Type B pancreatic cell (in vitro differentiated cells): ENCODE data around the gene CYP19A1. TPM values are rescaled to one million over a fixed set of nuclear protein-coding genes. Genes with fewer than 3 reads are reported as not detected.

Source experiments
- DNase-seq: peaks from one replicate; pipeline ENCODE4 v3.0.0; 2021; ENCODE audit warnings: mixed read lengths; ENCODE audit not compliant: unreplicated experiment; ENCODE audit errors: extremely low spot score
- H3K27ac Mint-ChIP-seq: 2 replicates; pipeline ENCODE4 v1.8.0; 2021; ENCODE audit warnings: mild to moderate bottlenecking, mixed read lengths
- H3K27me3 Mint-ChIP-seq: 2 replicates; pipeline ENCODE4 v1.8.0; 2021; ENCODE audit warnings: mixed read lengths
- H3K36me3 Mint-ChIP-seq: 2 replicates; pipeline ENCODE4 v1.8.0; 2021; ENCODE audit warnings: mixed read lengths
- H3K4me1 Mint-ChIP-seq: one replicate; pipeline ENCODE4 v1.8.0; 2021; ENCODE audit warnings: mixed read lengths; ENCODE audit not compliant: unreplicated experiment
- H3K4me3 Mint-ChIP-seq: 2 replicates; pipeline ENCODE4 v1.8.0; 2021; ENCODE audit warnings: mild to moderate bottlenecking, mixed read lengths
- H3K9me3 Mint-ChIP-seq: 2 replicates; pipeline ENCODE4 v1.8.0; 2021; ENCODE audit warnings: mixed read lengths
- CTCF ChIP-seq: fragments of 200-600 bp; sonication (generic); conservative IDR thresholded peaks from 2 replicates; pipeline ENCODE4 v1.5.0; 2021; ENCODE audit warnings: antibody characterized with exemption, mild to moderate bottlenecking
- total RNA-seq: library from RNA; stranded (reverse); gene quantifications from 2 replicates; pipeline ENCODE4 v1.2.1, GENCODE V29; 2021; ENCODE audit warnings: low replicate concordance

CYP19A1 gene
- total RNA-seq, 1 donor from 2014 or later: 1.3 TPM

- no peak for DNase-seq
- no peak for TF ChIP-seq CTCF
- H3K4me3 Mint-ChIP-seq: no peak overlapping the region
- H3K36me3 Mint-ChIP-seq: no peaks in the 10 kb centered on the region
- no peak overlapping the region for H3K27ac Mint-ChIP-seq
- peaks cover 25% of the 10 kb centered on the region for H3K27me3 Mint-ChIP-seq
- H3K4me1 Mint-ChIP-seq: no peaks in the 10 kb centered on the region
- no peaks in the 10 kb centered on the region for H3K9me3 Mint-ChIP-seq
These were observed 61.3 kb downstream of the CYP19A1 start for GRCh38 chr15:51277101-51277500.

- Mint-ChIP-seq H3K4me1 (no peaks in the 10 kb centered on the region), H3K4me3 (no peak overlapping the region), H3K27me3 (peaks cover 25% of the 10 kb centered on the region), H3K36me3 (no peaks in the 10 kb centered on the region), H3K27ac (no peak overlapping the region), H3K9me3 (no peaks in the 10 kb centered on the region)
- DNase-seq: no peak
- no peak for TF ChIP-seq CTCF
These were observed 63.4 kb downstream of the CYP19A1 start for GRCh38 chr15:51274956-51275355.

- H3K4me1 Mint-ChIP-seq: peaks cover 5% of the 10 kb centered on the region
- H3K36me3 Mint-ChIP-seq: no peaks in the 10 kb centered on the region
- peaks cover 20% of the 10 kb centered on the region for H3K27me3 Mint-ChIP-seq
- no peaks in the 10 kb centered on the region for H3K9me3 Mint-ChIP-seq
- H3K4me3 Mint-ChIP-seq: no peak overlapping the region
- no peak for DNase-seq
- H3K27ac Mint-ChIP-seq: no peak overlapping the region
- TF ChIP-seq CTCF: no peak
These were observed 67.7 kb downstream of the CYP19A1 start for GRCh38 chr15:51270706-51271105.

GRCh38 chr15:51269496-51269895, 68.9 kb downstream of the CYP19A1 start:
- H3K27me3 Mint-ChIP-seq: peaks cover 19% of the 10 kb centered on the region
- no peaks in the 10 kb centered on the region for H3K36me3 Mint-ChIP-seq
- H3K4me3 Mint-ChIP-seq: no peak overlapping the region
- no peak overlapping the region for H3K27ac Mint-ChIP-seq
- no peak for TF ChIP-seq CTCF
- H3K4me1 Mint-ChIP-seq: peaks cover 5% of the 10 kb centered on the region
- no peak for DNase-seq
- no peaks in the 10 kb centered on the region for H3K9me3 Mint-ChIP-seq

- no peak for TF ChIP-seq CTCF
- no peaks in the 10 kb centered on the region for H3K9me3 Mint-ChIP-seq
These were observed 70.7 kb downstream of the CYP19A1 start for GRCh38 chr15:51267703-51268083.

More at GRCh38 chr15:51267703-51268083, 70.7 kb downstream of the CYP19A1 start:
- DNase-seq: no peak
- H3K4me3 Mint-ChIP-seq: peak overlapping the region; percentile 85
- H3K27ac Mint-ChIP-seq: no peak overlapping the region
- peaks cover 5% of the 10 kb centered on the region for H3K4me1 Mint-ChIP-seq
- no peaks in the 10 kb centered on the region for H3K36me3 Mint-ChIP-seq
- peaks cover 17% of the 10 kb centered on the region for H3K27me3 Mint-ChIP-seq
